CD4-positive, alpha-beta T cell treated with Interleukin-12 subunit alpha and Interleukin-12 subunit beta, for 1 hour (primary cell): ENCODE measurements around the gene SCNN1A.

Source experiments
- DNase-seq: peaks from one replicate; pipeline ENCODE4 v3.0.0-alpha.2; 2020

SCNN1A gene

GRCh38 chr12:6330999-6331714, 44.2 kb downstream of the SCNN1A start:
- no peak for DNase-seq

- DNase-seq, result no peak
These were observed 45.2 kb downstream of the SCNN1A start for GRCh38 chr12:6330192-6330591.

- DNase-seq, result no peak
These were observed 45.7 kb downstream of the SCNN1A start for GRCh38 chr12:6329703-6330064.

GRCh38 chr12:6328945-6329702, 46.2 kb downstream of the SCNN1A start:
- DNase-seq, result no peak

GRCh38 chr12:6328045-6328779, 47.2 kb downstream of the SCNN1A start:
- no peak for DNase-seq

GRCh38 chr12:6327229-6328041, 47.9 kb downstream of the SCNN1A start:
- DNase-seq, result no peak

GRCh38 chr12:6326316-6327228, 48.8 kb downstream of the SCNN1A start:
- DNase-seq, result no peak

GRCh38 chr12:6324936-6325750, 50.2 kb downstream of the SCNN1A start:
- no peak for DNase-seq

- no peak for DNase-seq
These were observed 51.2 kb downstream of the SCNN1A start for GRCh38 chr12:6323995-6324711.

GRCh38 chr12:6323340-6323994, 51.9 kb downstream of the SCNN1A start:
- DNase-seq, result peak; percentile 71

- no peak for DNase-seq
These were observed 52.4 kb downstream of the SCNN1A start for GRCh38 chr12:6322969-6323339.

- no peak for DNase-seq
These were observed 53.0 kb downstream of the SCNN1A start for GRCh38 chr12:6322352-6322751.

GRCh38 chr12:6321905-6322304, 53.5 kb downstream of the SCNN1A start:
- no peak for DNase-seq

- DNase-seq, result no peak
These were observed 55.9 kb downstream of the SCNN1A start for GRCh38 chr12:6319446-6319845.

- no peak for DNase-seq
These were observed 56.9 kb downstream of the SCNN1A start for GRCh38 chr12:6318440-6318879.

GRCh38 chr12:6317693-6318439, 57.5 kb downstream of the SCNN1A start:
- DNase-seq, result no peak

GRCh38 chr12:6316921-6317692, 58.3 kb downstream of the SCNN1A start:
- no peak for DNase-seq
